OCI-M2 (cell line): ENCODE results near the gene DDX47.
"Not testable (repeated sequence)": the region's sequence is repeated elsewhere in the genome, so short reads cannot be mapped to it uniquely, and the experiment has no call there.

ENCODE experiments used
- DNase-seq: peaks from one replicate; lab custom pipeline; 2025; ENCODE audit not compliant: unreplicated experiment; lab: John Stamatoyannopoulos, UW

DDX47 gene

GRCh38 chr12:12820376-12820775 lies 7.2 kb downstream of the DDX47 start:
- DNase-seq = not testable (repeated sequence)

- no peak for DNase-seq
These were observed 8.8 kb downstream of the DDX47 start for GRCh38 chr12:12821975-12822374.

GRCh38 chr12:12822886-12823285 lies 9.7 kb downstream of the DDX47 start:
- DNase-seq = no peak

GRCh38 chr12:12823300-12823699 lies 10.2 kb downstream of the DDX47 start:
- DNase-seq = no peak

GRCh38 chr12:12823811-12824210 lies 10.7 kb downstream of the DDX47 start:
- DNase-seq = no peak

GRCh38 chr12:12835378-12836146 lies 22.4 kb downstream of the DDX47 start:
- no peak for DNase-seq

GRCh38 chr12:12836571-12836970 lies 23.4 kb downstream of the DDX47 start:
- no peak for DNase-seq

- no peak for DNase-seq
These were observed 24.1 kb downstream of the DDX47 start for GRCh38 chr12:12837025-12837812.

- no peak for DNase-seq
These were observed 24.6 kb downstream of the DDX47 start for GRCh38 chr12:12837813-12838153.

GRCh38 chr12:12839003-12839395 lies 25.9 kb downstream of the DDX47 start:
- DNase-seq = no peak

- DNase-seq = not testable (repeated sequence)
These were observed 26.3 kb downstream of the DDX47 start for GRCh38 chr12:12839439-12839838.

GRCh38 chr12:12839873-12840579 lies 26.9 kb downstream of the DDX47 start:
- no peak for DNase-seq

- no peak for DNase-seq
These were observed 27.4 kb downstream of the DDX47 start for GRCh38 chr12:12840580-12840899.

GRCh38 chr12:12841428-12841827 lies 28.3 kb downstream of the DDX47 start:
- DNase-seq = not testable (repeated sequence)

GRCh38 chr12:12845794-12846243 lies 32.7 kb downstream of the DDX47 start:
- no peak for DNase-seq

GRCh38 chr12:12846780-12847179 lies 33.6 kb downstream of the DDX47 start:
- DNase-seq = not testable (repeated sequence)

GRCh38 chr12:12853435-12853834 lies 40.3 kb downstream of the DDX47 start:
- DNase-seq = no peak

GRCh38 chr12:12859690-12860089 lies 46.5 kb downstream of the DDX47 start:
- DNase-seq = no peak

GRCh38 chr12:12864243-12864642 lies 51.1 kb downstream of the DDX47 start:
- no peak for DNase-seq

GRCh38 chr12:12868477-12869235 lies 55.5 kb downstream of the DDX47 start:
- DNase-seq = no peak

- DNase-seq = no peak
These were observed 57.3 kb downstream of the DDX47 start for GRCh38 chr12:12870465-12870864.
